Measurements from ENCODE around the gene MTMR8. TPM values are rescaled to one million over a fixed set of nuclear protein-coding genes. Genes with fewer than 3 reads are reported as not detected.

Gene MTMR8
- total and polyA plus RNA-seq, 7 donors: 0.10 to 0.71 (median 0.25) TPM

GRCh38 chrX:64229154-64229553 lies 166.1 kb downstream of the MTMR8 start:
- WGBS, 3 donors: 9 to 19% (median 13%) methylated on average over 3 of the region's 3 CpGs
- ATAC-seq (peak in 3 of 4 donors; percentile 63 to 69 (median 64)), DNase-seq (no peak)
- intact Hi-C loops (cut with DNase I): no loop called here
- peaks cover 0 to 6% (median 0%) of the 10 kb centered on the region in 3 donors for H3K27me3 ChIP-seq (ENCODE audit: insufficient read depth in 3 of 3, low read length in 2 of 3)
- peak; percentile 23 for TF ChIP-seq CTCF (IDR thresholded peaks at IDR 0.05)
- peak overlapping the region; percentile 85 for H3K27ac ChIP-seq
- H3K4me3 ChIP-seq: peak overlapping the region; percentile 59
- no peaks in the 10 kb centered on the region for H3K36me3 ChIP-seq (ENCODE audit: insufficient read depth in 1 of 2, low read depth in 1 of 2)
- H3K9me3 ChIP-seq: no peaks in the 10 kb centered on the region
- peaks cover 9% of the 10 kb centered on the region for H3K4me1 ChIP-seq

Other genes with a start within 250 kb of the MTMR8 start
- 1 to 10 TPM; 3.0 to 7.6 (median 4.5) TPM for gene AMER1, start 189.7 kb downstream of the MTMR8 start, total RNA-seq
- gene AMER1, start 189.7 kb downstream of the MTMR8 start, polyA plus RNA-seq: 1 to 10 TPM in 2 of 3 donors, under 1 TPM in 1; 0.74 to 3.3 (median 1.7) TPM
- gene ASB12, start 164.8 kb downstream of the MTMR8 start, total RNA-seq: 10 to 100 TPM; 18.8 to 36.3 (median 24.7) TPM
- 10 to 100 TPM in 2 of 3 donors, 1 to 10 TPM in 1; 5.7 to 49.4 (median 38.2) TPM for gene ASB12, start 164.8 kb downstream of the MTMR8 start, polyA plus RNA-seq

Data from psoas muscle (tissue), 8 donors.